HCT116 (cell line): ENCODE measurements around the gene FOXN3. TPM values are rescaled to one million over a fixed set of nuclear protein-coding genes. Genes with fewer than 3 reads are reported as not detected.

Experiments used
- ATAC-seq: fragments of 200-7000 bp; cut with Tn5 transposase; 2 replicates; pipeline ENCODE4 v1.9.1; 2020; ENCODE audit warnings: mild to moderate bottlenecking, moderate library complexity
- BruUV-seq: library from RNA; stranded (reverse); fragments of 400-500 nt; replicated peaks from 2 replicates; lab custom pipeline; 2021; lab: Mats Ljungman, UMichigan
- CTCF ChIA-PET: fragments of 300-600 bp; sonication (Branson Sonifier 250); formaldehyde crosslinking; loops from one replicate; lab custom pipeline; 2021; ENCODE audit warnings: antibody characterized with exemption; lab: Charles Lee
- POLR2A ChIA-PET: fragments of 300-600, 350-600 bp; sonication (Branson Sonifier 250); formaldehyde crosslinking; loops from one replicate; lab custom pipeline; 2021; ENCODE audit warnings: antibody characterized with exemption; lab: Charles Lee
- RAD21 ChIA-PET, 2 experiments: fragments of 300-600 bp; sonication (Branson Sonifier 250); formaldehyde crosslinking; loops; one replicate each; lab custom pipeline; 2023; ENCODE audit warnings: low total read pairs in 2 of 2; ENCODE audit not compliant: uncharacterized antibody in 2 of 2, unreplicated experiment in 2 of 2, low non-redundant PET in 1 of 2; lab: Charles Lee
- DNase-seq: peaks from one replicate; pipeline ENCODE4 v3.0.0-alpha.2; 2010; ENCODE audit warnings: low read depth, low spot score
- H2AFZ ChIP-seq: fragments of 200-600 bp; shearing (Covaris generic), sonication (generic); 2 replicates; pipeline ENCODE4 v1.6.1; 2017; ENCODE audit warnings: low read depth, mixed run types, mixed read lengths, antibody characterized with exemption, low read length; ENCODE audit not compliant: poor library complexity, severe bottlenecking
- H3K27ac ChIP-seq: 2 replicates; pipeline ENCODE4 v1.5.1; 2012; ENCODE audit warnings: low read depth, low read length
- H3K27me3 ChIP-seq: fragments of 200-600 bp; sonication (generic); 2 replicates; pipeline ENCODE4 v1.6.1; 2016; ENCODE audit warnings: mixed run types, low read length, mixed read lengths; ENCODE audit not compliant: insufficient read depth
- H3K36me3 ChIP-seq, 2 experiments: fragments of 200-500 bp in 1 of 2; fragments of 200-600 bp in 1 of 2; sonication (Bioruptor generic) in 1 of 2; sonication (generic) in 1 of 2; 2 replicates each; pipeline versions ENCODE4 v1.5.1 to v1.6.1; 2014 to 2016; ENCODE audit warnings: low read length in 2 of 2, inconsistent platforms in 1 of 2, mixed read lengths in 1 of 2, mixed run types in 1 of 2; ENCODE audit not compliant: insufficient read depth in 2 of 2, control insufficient read depth in 1 of 2
- H3K4me1 ChIP-seq, 2 experiments: fragments of 200-600 bp in 1 of 2; sonication (generic) in 1 of 2; 2 replicates each; pipeline versions ENCODE4 v1.5.1 to v1.6.1; 2012 to 2017; ENCODE audit warnings: low read length in 2 of 2, inconsistent platforms in 1 of 2, mild to moderate bottlenecking in 1 of 2, mixed read lengths in 1 of 2, mixed run types in 1 of 2, moderate library complexity in 1 of 2; ENCODE audit not compliant: insufficient read depth in 2 of 2, control insufficient read depth in 1 of 2
- H3K4me2 ChIP-seq: fragments of 200-600 bp; sonication (generic); 2 replicates; pipeline ENCODE4 v1.6.1; 2017; ENCODE audit warnings: mixed run types, low read length, mixed read lengths
- H3K4me3 ChIP-seq, 2 experiments: fragments of 200-600 bp in 1 of 2; sonication (generic) in 1 of 2; replicated peaks in 1 of 2; 2 replicates each; pipeline ENCODE4 v1.5.1; 2011 to 2016; ENCODE audit warnings: low read length in 2 of 2, control low read depth in 1 of 2, low read depth in 1 of 2, mild to moderate bottlenecking in 1 of 2, mixed read lengths in 1 of 2, mixed run types in 1 of 2
- H3K79me2 ChIP-seq: fragments of 200-600 bp; sonication (generic); 2 replicates; pipeline ENCODE4 v1.6.1; 2017; ENCODE audit warnings: mild to moderate bottlenecking, mixed run types, low read length, moderate library complexity, mixed read lengths; ENCODE audit not compliant: insufficient read depth
- H3K9ac ChIP-seq: fragments of 200-600 bp; sonication (generic); 2 replicates; pipeline ENCODE4 v1.6.1; 2016; ENCODE audit warnings: low read length, mixed read lengths
- H3K9me2 ChIP-seq: fragments of 200-600 bp; sonication (generic), shearing (Covaris generic); 2 replicates; pipeline ENCODE4 v1.6.1; 2017; ENCODE audit warnings: mixed run types, mild to moderate bottlenecking, moderate library complexity; ENCODE audit not compliant: insufficient read depth
- H3K9me3 ChIP-seq, 2 experiments: fragments of 200-500 bp in 1 of 2; fragments of 200-600 bp in 1 of 2; sonication (Bioruptor generic) in 1 of 2; sonication (generic) in 1 of 2; 2 replicates each; pipeline ENCODE4 v1.6.1; 2014 to 2017; ENCODE audit warnings: low read length in 2 of 2, mixed read lengths in 2 of 2, inconsistent platforms in 1 of 2, low read depth in 1 of 2, mild to moderate bottlenecking in 1 of 2, mixed run types in 1 of 2, moderate library complexity in 1 of 2; ENCODE audit not compliant: control insufficient read depth in 1 of 2, insufficient read depth in 1 of 2
- H4K20me1 ChIP-seq: fragments of 200-600 bp; sonication (generic), shearing (Covaris generic); 2 replicates; pipeline ENCODE4 v1.6.1; 2017; ENCODE audit warnings: mixed run types, mild to moderate bottlenecking, moderate library complexity; ENCODE audit not compliant: insufficient read depth
- CEBPB ChIP-seq: IDR thresholded peaks from 2 replicates; pipeline ENCODE4 v1.6.1; 2012; ENCODE audit warnings: low read depth
- CTCF ChIP-seq, 3 experiments: fragments of 200-600 bp in 1 of 3; sonication (generic) in 1 of 3; IDR thresholded peaks in 2 of 3; conservative IDR thresholded peaks in 1 of 3; 2 replicates each; pipeline ENCODE4 v1.5.1; 2012 to 2017; ENCODE audit warnings: low read depth in 2 of 3, low read length in 2 of 3, antibody characterized with exemption in 1 of 3, borderline replicate concordance in 1 of 3, control low read depth in 1 of 3, mild to moderate bottlenecking in 1 of 3, mixed read lengths in 1 of 3, mixed run types in 1 of 3, moderate library complexity in 1 of 3; ENCODE audit not compliant: insufficient read depth in 1 of 3
- EGR1 ChIP-seq: IDR thresholded peaks from 2 replicates; pipeline ENCODE4 v1.6.1; 2012; ENCODE audit warnings: low read depth
- EZH2 ChIP-seq: fragments of 200-600 bp; sonication (generic); IDR thresholded peaks from 2 replicates; pipeline ENCODE4 v1.6.1; 2017; ENCODE audit warnings: antibody characterized with exemption, mixed run types
- EZH2phosphoT487 ChIP-seq: fragments of 200-600 bp; IDR thresholded peaks from 2 replicates; pipeline ENCODE4 v1.6.1; 2018; ENCODE audit warnings: antibody characterized with exemption, borderline replicate concordance
- FOSL1 ChIP-seq: IDR thresholded peaks from 2 replicates; pipeline ENCODE4 v1.6.1; 2012; ENCODE audit warnings: low read depth
- POLR2A ChIP-seq: IDR thresholded peaks from 2 replicates; pipeline ENCODE4 v1.7.0; 2011; ENCODE audit warnings: borderline replicate concordance; ENCODE audit not compliant: insufficient read depth, insufficient read length; ENCODE audit errors: extremely low read depth
- SIN3A ChIP-seq: IDR thresholded peaks from 2 replicates; pipeline ENCODE4 v1.6.1; 2012; ENCODE audit warnings: low read depth
- SRF ChIP-seq: IDR thresholded peaks from 2 replicates; pipeline ENCODE4 v1.6.1; 2012; ENCODE audit warnings: low read depth
- TCF7L2 ChIP-seq: IDR thresholded peaks from 2 replicates; pipeline ENCODE4 v1.7.0; 2011; ENCODE audit warnings: borderline replicate concordance, inconsistent platforms; ENCODE audit not compliant: insufficient read depth, insufficient read length; ENCODE audit errors: extremely low read depth
- YY1 ChIP-seq: IDR thresholded peaks from 2 replicates; pipeline ENCODE4 v1.6.1; 2011; ENCODE audit warnings: low read length, low read depth, moderate library complexity, mild to moderate bottlenecking; ENCODE audit not compliant: insufficient replicate concordance; ENCODE audit errors: extremely low read depth
- ZNF274 ChIP-seq: fragments of 200-500 bp; sonication (Bioruptor generic); IDR thresholded peaks from 2 replicates; pipeline ENCODE4 v1.6.1; 2014; ENCODE audit warnings: mild to moderate bottlenecking, low read depth, low read length, inconsistent platforms
- intact Hi-C: fragments of 100-400 bp; cut with micrococcal nuclease; formaldehyde crosslinking; loops from 2 replicates; pipeline ENCODE4 v1.10.0; 2022
- total RNA-seq: library from RNA; stranded (reverse); gene quantifications from one replicate; pipeline ENCODE4 v1.2.1, GENCODE V29; 2021; ENCODE audit not compliant: unreplicated experiment
- TF ChIP-seq, protein P1 (sequence below): IDR thresholded peaks from 2 replicates; pipeline ENCODE4 v1.6.1; 2012; ENCODE audit warnings: low read depth
- TF ChIP-seq, protein P2 (sequence below): IDR thresholded peaks from 2 replicates; pipeline ENCODE4 v1.6.1; 2011; ENCODE audit warnings: mild to moderate bottlenecking, low read length, moderate library complexity; ENCODE audit not compliant: insufficient replicate concordance; ENCODE audit errors: extremely low read depth

Gene FOXN3
- total RNA-seq, 1 experiment from 2014 or later = 20.0 TPM

- Histone ChIP-seq H3K4me3 (no peak overlapping the region), H3K9ac (no peak overlapping the region), H3K27me3 (0 out of 2 replicates have a peak, but pooled peaks cover 5% of the 10 kb centered on the region), H3K79me2 (no peaks in the 10 kb centered on the region), H3K9me2 (no peaks in the 10 kb centered on the region), H3K36me3 (no peaks in the 10 kb centered on the region), H4K20me1 (no peaks in the 10 kb centered on the region), H3K9me3 (no peaks in the 10 kb centered on the region), H3K4me2 (no peak overlapping the region), H3K4me1 (peaks cover 14 to 27% of the 10 kb centered on the region in 2 experiments), H3K27ac (no peak overlapping the region), H2AFZ (no peak overlapping the region)
- ChIA-PET CTCF (no interaction called here), RAD21 (no interaction called here), POLR2A (interaction anchor here (0.6 kb wide), 1 partner anchor 216 kb away, joined by 3 read pairs; no protein-coding TSS in a partner anchor)
- DNase-seq = no peak
- BruUV-seq = no TSS peak
- no peak for TF ChIP-seq CEBPB
- no peak for TF ChIP-seq YY1
- TF ChIP-seq EZH2 = no peak
- no peak for TF ChIP-seq POLR2A
- TF ChIP-seq SRF = no peak
- no peak for TF ChIP-seq CTCF (IDR thresholded peaks at IDR 0.05 in 2 of 3, conservative IDR thresholded peaks at IDR 0.05 in 1 of 3; ENCODE audit: borderline replicate concordance in 1 of 3, insufficient read depth in 1 of 3, low read depth in 2 of 3, low read length in 2 of 3)
- no peak for TF ChIP-seq EGR1
- no peak for TF ChIP-seq SIN3A
- TF ChIP-seq TCF7L2 = no peak
- TF ChIP-seq, protein P1, sequence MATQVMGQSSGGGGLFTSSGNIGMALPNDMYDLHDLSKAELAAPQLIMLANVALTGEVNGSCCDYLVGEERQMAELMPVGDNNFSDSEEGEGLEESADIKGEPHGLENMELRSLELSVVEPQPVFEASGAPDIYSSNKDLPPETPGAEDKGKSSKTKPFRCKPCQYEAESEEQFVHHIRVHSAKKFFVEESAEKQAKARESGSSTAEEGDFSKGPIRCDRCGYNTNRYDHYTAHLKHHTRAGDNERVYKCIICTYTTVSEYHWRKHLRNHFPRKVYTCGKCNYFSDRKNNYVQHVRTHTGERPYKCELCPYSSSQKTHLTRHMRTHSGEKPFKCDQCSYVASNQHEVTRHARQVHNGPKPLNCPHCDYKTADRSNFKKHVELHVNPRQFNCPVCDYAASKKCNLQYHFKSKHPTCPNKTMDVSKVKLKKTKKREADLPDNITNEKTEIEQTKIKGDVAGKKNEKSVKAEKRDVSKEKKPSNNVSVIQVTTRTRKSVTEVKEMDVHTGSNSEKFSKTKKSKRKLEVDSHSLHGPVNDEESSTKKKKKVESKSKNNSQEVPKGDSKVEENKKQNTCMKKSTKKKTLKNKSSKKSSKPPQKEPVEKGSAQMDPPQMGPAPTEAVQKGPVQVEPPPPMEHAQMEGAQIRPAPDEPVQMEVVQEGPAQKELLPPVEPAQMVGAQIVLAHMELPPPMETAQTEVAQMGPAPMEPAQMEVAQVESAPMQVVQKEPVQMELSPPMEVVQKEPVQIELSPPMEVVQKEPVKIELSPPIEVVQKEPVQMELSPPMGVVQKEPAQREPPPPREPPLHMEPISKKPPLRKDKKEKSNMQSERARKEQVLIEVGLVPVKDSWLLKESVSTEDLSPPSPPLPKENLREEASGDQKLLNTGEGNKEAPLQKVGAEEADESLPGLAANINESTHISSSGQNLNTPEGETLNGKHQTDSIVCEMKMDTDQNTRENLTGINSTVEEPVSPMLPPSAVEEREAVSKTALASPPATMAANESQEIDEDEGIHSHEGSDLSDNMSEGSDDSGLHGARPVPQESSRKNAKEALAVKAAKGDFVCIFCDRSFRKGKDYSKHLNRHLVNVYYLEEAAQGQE = no peak
- TF ChIP-seq FOSL1 = no peak
- TF ChIP-seq ZNF274 = no peak
- TF ChIP-seq, protein P2, sequence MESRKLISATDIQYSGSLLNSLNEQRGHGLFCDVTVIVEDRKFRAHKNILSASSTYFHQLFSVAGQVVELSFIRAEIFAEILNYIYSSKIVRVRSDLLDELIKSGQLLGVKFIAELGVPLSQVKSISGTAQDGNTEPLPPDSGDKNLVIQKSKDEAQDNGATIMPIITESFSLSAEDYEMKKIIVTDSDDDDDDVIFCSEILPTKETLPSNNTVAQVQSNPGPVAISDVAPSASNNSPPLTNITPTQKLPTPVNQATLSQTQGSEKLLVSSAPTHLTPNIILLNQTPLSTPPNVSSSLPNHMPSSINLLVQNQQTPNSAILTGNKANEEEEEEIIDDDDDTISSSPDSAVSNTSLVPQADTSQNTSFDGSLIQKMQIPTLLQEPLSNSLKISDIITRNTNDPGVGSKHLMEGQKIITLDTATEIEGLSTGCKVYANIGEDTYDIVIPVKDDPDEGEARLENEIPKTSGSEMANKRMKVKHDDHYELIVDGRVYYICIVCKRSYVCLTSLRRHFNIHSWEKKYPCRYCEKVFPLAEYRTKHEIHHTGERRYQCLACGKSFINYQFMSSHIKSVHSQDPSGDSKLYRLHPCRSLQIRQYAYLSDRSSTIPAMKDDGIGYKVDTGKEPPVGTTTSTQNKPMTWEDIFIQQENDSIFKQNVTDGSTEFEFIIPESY = no peak
- no peak for TF ChIP-seq EZH2phosphoT487
- no peak for ATAC-seq
- intact Hi-C loops = loop anchor here (10.0 kb wide), 1 partner anchor 532 kb away; the partner anchor contains the start of genes EFCAB11 and TDP1
Observed at GRCh38 chr14:89422181-89422951, 5.3 kb upstream of the FOXN3 start.
